K562 (cell line): ENCODE data around the gene TOMM40L. TPM values are rescaled to one million over a fixed set of nuclear protein-coding genes. Genes with fewer than 3 reads are reported as not detected.
"Not testable (repeated sequence)": the region's sequence is repeated elsewhere in the genome, so short reads cannot be mapped to it uniquely, and the experiment has no call there.

Experiments
- ATAC-seq: fragments of 200-7000 bp; cut with Tn5 transposase; 3 replicates; pipeline ENCODE4 v1.9.1; 2020; ENCODE audit warnings: moderate library complexity
- BruUV-seq: library from RNA; stranded (reverse); fragments of 400-500 nt; replicated peaks from 2 replicates; lab custom pipeline; 2021; lab: Mats Ljungman, UMichigan
- CTCF ChIA-PET: fragments of 300-600 bp; formaldehyde crosslinking; extraction: SDS; loops from one replicate; lab custom pipeline; 2021; ENCODE audit warnings: low intra/inter-chr PET ratio; lab: Yijun Ruan, JAX
- POLR2A ChIA-PET: fragments of 300-600, 350-650 bp; sonication (Branson Sonifier 250); formaldehyde crosslinking; extraction: SDS; loops from one replicate; lab custom pipeline; 2021; ENCODE audit warnings: antibody characterized with exemption, inconsistent platforms; lab: Yijun Ruan, JAX
- DNase-seq, 4 experiments: peaks; one replicate each; pipeline versions ENCODE4 v3.0.0 to v3.0.0-alpha.2; 2011 to 2018; ENCODE audit warnings: low spot score in 3 of 4, mixed read lengths in 3 of 4; ENCODE audit errors: extremely low read depth in 1 of 4
- FAIRE-seq: peaks from 2 replicates; lab custom pipeline; 2011; peaks lifted over from hg19 to GRCh38; lab: Jason Lieb, UNC
- H2AFZ ChIP-seq: 2 replicates; pipeline ENCODE4 v1.6.0; 2011; ENCODE audit warnings: low read depth, low read length, control low read depth, inconsistent platforms
- H3K27ac ChIP-seq: fragments of 200-600 bp; 3 replicates; pipeline ENCODE4 v1.8.0; 2011; ENCODE audit warnings: low read depth, mild to moderate bottlenecking, control low read depth, inconsistent platforms, low read length, moderate library complexity, mixed read lengths; ENCODE audit errors: extremely low read depth
- H3K27me3 ChIP-seq, 2 experiments: fragments of 300-600 bp in 1 of 2; 2 replicates in 1 of 2; 3 replicates in 1 of 2; pipeline versions ENCODE4 v1.6.0 to v1.8.0; 2011; ENCODE audit warnings: inconsistent platforms in 2 of 2, low read length in 2 of 2, mild to moderate bottlenecking in 1 of 2, mixed read lengths in 1 of 2, moderate library complexity in 1 of 2; ENCODE audit not compliant: control insufficient read depth in 2 of 2, insufficient read depth in 2 of 2
- H3K36me3 ChIP-seq: fragments of 300-600 bp; 3 replicates; pipeline ENCODE4 v1.8.0; 2011; ENCODE audit warnings: mild to moderate bottlenecking, low read length, inconsistent platforms; ENCODE audit not compliant: control insufficient read depth, insufficient read depth
- H3K4me1 ChIP-seq, 2 experiments: fragments of 200-600 bp in 1 of 2; replicated peaks in 1 of 2; 2 replicates in 1 of 2; 3 replicates in 1 of 2; pipeline versions ENCODE4 v1.5.1 to v1.8.0; 2011; ENCODE audit warnings: inconsistent platforms in 2 of 2, low read length in 2 of 2, mild to moderate bottlenecking in 1 of 2, mixed read lengths in 1 of 2, moderate library complexity in 1 of 2; ENCODE audit not compliant: control insufficient read depth in 2 of 2, insufficient read depth in 2 of 2
- H3K4me2 ChIP-seq: 2 replicates; pipeline ENCODE4 v1.6.1; 2011; ENCODE audit warnings: low read length, control low read depth, inconsistent platforms, mixed read lengths; ENCODE audit not compliant: insufficient read depth
- H3K4me3 ChIP-seq: fragments of 200-600 bp; sonication (generic), shearing (Covaris generic); 2 replicates; pipeline ENCODE4 v1.5.1; 2016; ENCODE audit warnings: control low read depth, inconsistent platforms
- H3K79me2 ChIP-seq: fragments of 200-600 bp; 3 replicates; pipeline ENCODE4 v1.8.0; 2011; ENCODE audit warnings: low read length, inconsistent platforms; ENCODE audit not compliant: control insufficient read depth, insufficient read depth
- H3K9ac ChIP-seq, 2 experiments: 2 replicates each; pipeline versions ENCODE4 v1.6.0 to v1.6.1; 2011; ENCODE audit warnings: low read depth in 2 of 2, low read length in 2 of 2, control low read depth in 1 of 2, inconsistent platforms in 1 of 2, mild to moderate bottlenecking in 1 of 2, mixed read lengths in 1 of 2; ENCODE audit not compliant: insufficient read depth in 1 of 2
- H3K9me1 ChIP-seq: one replicate; pipeline ENCODE4 v1.6.0; 2011; ENCODE audit warnings: inconsistent platforms, mild to moderate bottlenecking, low read length, moderate library complexity; ENCODE audit not compliant: control insufficient read depth, insufficient read depth
- H3K9me3 ChIP-seq: replicated peaks from 2 replicates; pipeline ENCODE4 v1.5.1; 2011; ENCODE audit warnings: low read depth, low read length, inconsistent platforms; ENCODE audit not compliant: control insufficient read depth, insufficient read depth
- H4K20me1 ChIP-seq: replicated peaks from 2 replicates; pipeline ENCODE4 v1.6.1; 2011; ENCODE audit warnings: low read length, inconsistent platforms, mixed read lengths; ENCODE audit not compliant: control insufficient read depth, insufficient read depth
- DACH1 ChIP-seq: fragments of 450-650 bp; IDR thresholded peaks from 2 replicates; pipeline ENCODE4 v1.6.1; 2018; ENCODE audit not compliant: partially characterized antibody
- ETV1 ChIP-seq: fragments of 450-650 bp; conservative IDR thresholded peaks from 2 replicates; pipeline ENCODE4 v1.6.1; 2016; ENCODE audit warnings: missing genetic modification characterization, control low read depth, low read depth, missing compliant biosample characterization
- FOXP1 ChIP-seq: sonication (generic); formaldehyde crosslinking; IDR thresholded peaks from 2 replicates; pipeline ENCODE4 v1.8.0; 2022; ENCODE audit warnings: mild to moderate bottlenecking, missing genetic modification reagents
- WGBS: fragments of 100-300 bp; shearing (Covaris generic); methylation state at CpG from one replicate; pipeline ENCODE4 v1.1.6; 2016; ENCODE audit warnings: low coverage, mixed read lengths; ENCODE audit not compliant: insufficient coverage; ENCODE audit errors: missing lambda C conversion rate; 5-methylcytosine and 5-hydroxymethylcytosine counted together
- in situ Hi-C: fragments of 300-500 bp; cut with MboI; formaldehyde crosslinking; loops from 4 replicates; pipeline ENCODE4 v1.15.0; 2018; ENCODE audit warnings: inconsistent platforms, mixed read lengths
- intact Hi-C: fragments of 100-400 bp; cut with micrococcal nuclease; formaldehyde crosslinking; loops from 2 replicates; pipeline ENCODE4 v1.14.2; 2022
- polyA plus RNA-seq, 8 experiments: library from polyadenylated mRNA; depleted of rRNA in 4 of 8; stranded (reverse) in 5 of 8; unstranded in 3 of 8; fragments of >200 nt; fragmentation: Nextera tagmentation in 2 of 8; fragmentation: Illumina TruSeq in 1 of 8; extraction: Ambion mirVana in 2 of 8; extraction: Trizol in 1 of 8; gene quantifications; 2 replicates each; pipeline versions ENCODE4 v1.2.1 to v1.2.3, GENCODE V29; 2011 to 2014; ENCODE audit warnings: inconsistent platforms in 1 of 8, missing spikeins in 1 of 8
- total RNA-seq, 7 experiments: library from RNA; depleted of rRNA in 6 of 7; stranded (reverse); fragments of >200 nt in 6 of 7; fragmentation: Illumina TruSeq in 2 of 7; extraction: Trizol in 2 of 7; gene quantifications; 2 replicates each; pipeline versions ENCODE4 v1.2.1 to v1.2.3, GENCODE V29; 2011 to 2021; ENCODE audit warnings: low replicate concordance in 1 of 7

TOMM40L gene
- total and polyA plus RNA-seq, 9 of the 15 experiments (the other 6 are each of a cell fraction or from before 2014, with no cell fraction given), result 9.6 to 33.6 (median 25.2) TPM

GRCh38 chr1:161224695-161225087 is 1.2 kb upstream of the TOMM40L start:
- CTCF ChIA-PET, result interaction anchor here (1.1 to 1.3 kb wide), 2 partner anchors 15 to 150 kb away, joined by 4 to 8 read pairs; no protein-coding TSS in a partner anchor
- Histone ChIP-seq H3K36me3 (peaks cover 21% of the 10 kb centered on the region), H3K79me2 (peaks cover 19% of the 10 kb centered on the region), H3K4me1 (peaks cover 15 to 21% of the 10 kb centered on the region in 2 experiments; a peak in 3 of 5 replicates)
- H3K9me3 ChIP-seq, H3K4me2 ChIP-seq, H3K27me3 ChIP-seq, FAIRE-seq, BruUV-seq, H4K20me1 ChIP-seq, H2AFZ ChIP-seq, H3K9me1 ChIP-seq, ATAC-seq, H3K9ac ChIP-seq, H3K4me3 ChIP-seq, H3K27ac ChIP-seq, DNase-seq: not testable (repeated sequence)
- in situ Hi-C loops (loop anchor here (5.0 kb wide), 1 partner anchor 158 kb away; no protein-coding TSS in a partner anchor), intact Hi-C loops (loop anchor here (1.0 to 5.0 kb wide), 4 partner anchors 14 to 143 kb away; partner anchors contain the start of genes B4GALT3 and CFAP126)
- TF ChIP-seq DACH1, result peak; percentile 33
- 79% methylated on average over 10 of the region's 13 CpGs for WGBS
- POLR2A ChIA-PET, result interaction anchor here (0.8 to 2.0 kb wide), 3 partner anchors 11 to 142 kb away, joined by 3 to 8 read pairs (median 4); no protein-coding TSS in a partner anchor

GRCh38 chr1:161225178-161225533 is 704 bp upstream of the TOMM40L start:
- Histone ChIP-seq H3K4me1 (peaks cover 15 to 21% of the 10 kb centered on the region in 2 experiments; a peak in 3 of 5 replicates), H3K27me3 (no peaks in the 10 kb centered on the region), H3K79me2 (peaks cover 19% of the 10 kb centered on the region), H3K9me1 (no peaks in the 10 kb centered on the region), H3K4me3 (no peak overlapping the region), H3K9ac (peak overlapping the region in 1 of 2 experiments; percentile 18; a peak in 2 of 4 replicates), H3K27ac (peak overlapping the region; percentile 36), H3K36me3 (peaks cover 26% of the 10 kb centered on the region), H3K9me3 (no peaks in the 10 kb centered on the region), H4K20me1 (no peaks in the 10 kb centered on the region), H3K4me2 (peak overlapping the region; percentile 42; the same call in 1 of the 2 replicates), H2AFZ (peak overlapping the region; percentile 99)
- in situ Hi-C loops (loop anchor here (5.0 kb wide), 1 partner anchor 157 kb away; no protein-coding TSS in a partner anchor), intact Hi-C loops (loop anchor here (1.0 to 5.0 kb wide), 4 partner anchors 15 to 142 kb away; partner anchors contain the start of genes B4GALT3 and CFAP126)
- peak; percentile 5 for ATAC-seq
- 48% methylated on average over 7 of the region's 7 CpGs for whole genome bisulfite sequencing
- no peak for DNase-seq
- TF ChIP-seq ETV1 (tag), result 0 out of 2 replicates have a peak, but pooled peaks have one; percentile 17
- TF ChIP-seq FOXP1 (CRISPR knock-in tag), result no peak
- ChIA-PET POLR2A (interaction anchor here (0.7 to 2.1 kb wide), 16 partner anchors 9 to 685 kb away, joined by 3 to 9 read pairs (median 4); partner anchors contain the start of genes NDUFS2 and SDHC), CTCF (interaction anchor here (0.8 to 1.3 kb wide), 3 partner anchors 16 to 149 kb away, joined by 3 to 8 read pairs (median 4); no protein-coding TSS in a partner anchor)
- FAIRE-seq, result no peak
- BruUV-seq, result no TSS peak
